Mucosa of stomach (tissue), 1 donor: ENCODE data around the gene TFR2.

Source experiments
- H3K27me3 ChIP-seq: one replicate; pipeline ENCODE4 v1.7.0; 2013; ENCODE audit warnings: mild to moderate bottlenecking, low read length; ENCODE audit not compliant: control insufficient read depth, insufficient read depth
- H3K36me3 ChIP-seq: one replicate; pipeline ENCODE4 v1.7.0; 2013; ENCODE audit warnings: low read length; ENCODE audit not compliant: control insufficient read depth, insufficient read depth
- H3K4me1 ChIP-seq: one replicate; pipeline ENCODE4 v1.7.0; 2013; ENCODE audit warnings: mild to moderate bottlenecking, low read length; ENCODE audit not compliant: control insufficient read depth, insufficient read depth
- H3K4me3 ChIP-seq: one replicate; pipeline ENCODE4 v1.7.0; 2013; ENCODE audit warnings: low read length
- H3K9ac ChIP-seq: one replicate; pipeline ENCODE4 v1.7.0; 2013; ENCODE audit warnings: mild to moderate bottlenecking, low read length, moderate library complexity
- H3K9me3 ChIP-seq: one replicate; pipeline ENCODE4 v1.7.0; 2013; ENCODE audit warnings: mild to moderate bottlenecking, low read length, moderate library complexity; ENCODE audit not compliant: control insufficient read depth
- donor health status: Pancreatic carcinoma.

The TFR2 gene

GRCh38 chr7:100611983-100612729 is 29.2 kb downstream of the TFR2 start, which contains the start of gene MOSPD3:
MOSPD3 (plus strand) TSS chr7:100612540; CDS start chr7:100612792, 252 bp downstream.
- peak within 1 kb of the TSS; percentile 69 for H3K9ac ChIP-seq
- no peaks in the 10 kb centered on the region for H3K36me3 ChIP-seq
- H3K4me1 ChIP-seq: peaks cover 11% of the 10 kb centered on the region
- H3K4me3 ChIP-seq: peak within 1 kb of the TSS; percentile 63
- H3K27me3 ChIP-seq: no peaks in the 10 kb centered on the region
- no peaks in the 10 kb centered on the region for H3K9me3 ChIP-seq

GRCh38 chr7:100609958-100610357 is 31.4 kb downstream of the TFR2 start:
- Histone ChIP-seq H3K4me3 (no peak overlapping the region), H3K4me1 (peaks cover 17% of the 10 kb centered on the region), H3K9ac (no peak overlapping the region), H3K36me3 (no peaks in the 10 kb centered on the region), H3K27me3 (peaks cover 6% of the 10 kb centered on the region), H3K9me3 (no peaks in the 10 kb centered on the region)

- Histone ChIP-seq H3K4me3 (no peak overlapping the region), H3K4me1 (peaks cover 17% of the 10 kb centered on the region), H3K27me3 (peaks cover 10% of the 10 kb centered on the region)
These were observed 34.2 kb downstream of the TFR2 start for GRCh38 chr7:100607111-100607510.

DNA sequence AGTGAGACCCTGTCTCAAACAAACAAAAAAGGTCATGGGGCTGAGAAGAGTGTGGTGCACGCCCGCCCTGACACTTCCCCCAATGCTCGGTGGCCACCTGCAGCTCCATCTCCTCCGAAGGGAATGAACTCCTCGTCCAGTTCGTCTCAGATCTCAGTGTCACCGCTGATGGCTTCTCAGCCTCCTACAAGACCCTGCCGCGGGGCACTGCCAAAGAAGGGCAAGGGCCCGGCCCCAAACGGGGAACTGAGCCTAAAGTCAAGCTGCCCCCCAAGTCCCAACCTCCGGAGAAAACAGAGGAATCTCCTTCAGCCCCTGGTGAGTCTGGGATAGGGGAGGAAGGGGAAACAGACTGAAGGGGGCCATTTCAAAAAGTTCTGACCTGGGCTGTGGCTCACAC is 35.0 kb downstream of the TFR2 start:
- Histone ChIP-seq H3K36me3 (no peaks in the 10 kb centered on the region), H3K4me1 (peaks cover 17% of the 10 kb centered on the region), H3K4me3 (no peak overlapping the region), H3K9me3 (no peaks in the 10 kb centered on the region), H3K27me3 (peaks cover 10% of the 10 kb centered on the region), H3K9ac (no peak overlapping the region)

More at GRCh38 chr7:100607111-100607510, 34.2 kb downstream of the TFR2 start:
- H3K9me3 ChIP-seq: no peaks in the 10 kb centered on the region
- H3K36me3 ChIP-seq: no peaks in the 10 kb centered on the region
- H3K9ac ChIP-seq: no peak overlapping the region

- Histone ChIP-seq H3K27me3 (peaks cover 10% of the 10 kb centered on the region), H3K9me3 (no peaks in the 10 kb centered on the region), H3K36me3 (no peaks in the 10 kb centered on the region), H3K9ac (peak overlapping the region; percentile 47), H3K4me1 (peaks cover 17% of the 10 kb centered on the region), H3K4me3 (peak overlapping the region; percentile 67)
These were observed 36.1 kb downstream of the TFR2 start for GRCh38 chr7:100604976-100605911.

DNA sequence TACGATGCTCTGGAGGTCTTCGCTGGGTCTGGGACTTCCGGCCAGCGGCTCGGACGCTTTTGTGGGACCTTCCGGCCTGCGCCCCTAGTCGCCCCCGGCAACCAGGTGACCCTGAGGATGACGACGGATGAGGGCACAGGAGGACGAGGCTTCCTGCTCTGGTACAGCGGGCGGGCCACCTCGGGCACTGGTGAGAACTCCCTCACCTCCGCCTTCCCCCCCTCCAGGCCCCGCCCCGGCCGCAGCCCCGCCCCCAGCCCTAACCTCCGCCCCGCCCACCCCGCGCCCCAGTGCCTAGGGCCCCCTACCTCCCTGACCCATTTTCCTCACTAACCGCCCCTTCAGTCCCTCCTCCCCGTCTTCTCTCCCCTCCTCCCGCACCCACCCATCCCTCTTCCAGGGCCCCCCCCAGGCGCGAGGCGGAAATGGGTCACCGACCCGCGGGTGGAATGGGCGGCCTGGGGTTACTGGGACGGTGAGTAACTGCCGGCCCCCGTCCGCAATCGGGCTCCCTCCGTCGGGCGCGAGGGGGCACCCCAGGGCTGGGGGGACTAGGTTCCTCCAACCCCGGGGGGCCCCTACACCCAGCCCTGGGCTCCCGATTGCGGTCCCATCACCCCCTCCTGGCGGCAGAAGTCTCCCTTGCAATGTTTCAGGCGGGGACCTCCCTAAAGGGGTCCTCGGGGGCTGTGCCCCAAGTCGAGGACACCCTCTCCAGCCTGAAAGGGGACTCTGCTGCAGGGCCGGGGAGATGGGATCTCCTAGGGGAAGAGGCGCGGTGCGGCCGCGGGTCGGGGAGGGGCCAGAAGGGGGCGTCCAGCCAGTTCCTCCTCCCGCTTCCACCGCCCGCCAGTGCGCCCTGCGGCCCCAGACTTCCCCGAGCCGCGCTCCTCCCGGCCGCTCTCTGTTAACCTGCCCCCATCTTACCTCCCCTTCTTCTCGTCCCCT is 37.0 kb downstream of the TFR2 start:
- H3K9ac ChIP-seq: peak overlapping the region; percentile 47

DNA sequence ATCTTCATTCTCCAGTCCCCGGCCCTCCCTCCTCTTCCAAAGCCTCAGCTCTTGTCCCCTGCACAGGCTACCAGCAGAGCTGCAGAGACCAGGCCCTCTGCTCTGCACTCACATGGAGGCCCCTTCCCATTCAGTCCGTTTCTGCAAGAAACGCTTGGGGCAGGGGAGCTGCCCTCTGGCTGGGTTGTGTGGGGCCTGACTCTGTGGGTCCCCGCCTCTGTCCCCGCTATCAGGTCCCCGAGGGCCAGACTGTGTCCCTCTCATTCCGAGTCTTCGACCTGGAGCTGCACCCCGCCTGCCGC is 37.7 kb downstream of the TFR2 start:
- peaks cover 10% of the 10 kb centered on the region for H3K27me3 ChIP-seq
- H3K4me3 ChIP-seq: no peak overlapping the region
- H3K9me3 ChIP-seq: no peaks in the 10 kb centered on the region
- no peaks in the 10 kb centered on the region for H3K36me3 ChIP-seq
- H3K4me1 ChIP-seq: peaks cover 17% of the 10 kb centered on the region
- H3K9ac ChIP-seq: peak overlapping the region; percentile 28

More for the DNA sequence above, 37.0 kb downstream of the TFR2 start:
- peaks cover 17% of the 10 kb centered on the region for H3K4me1 ChIP-seq
- peak overlapping the region; percentile 67 for H3K4me3 ChIP-seq
- H3K36me3 ChIP-seq: no peaks in the 10 kb centered on the region
- no peaks in the 10 kb centered on the region for H3K9me3 ChIP-seq
- H3K27me3 ChIP-seq: peaks cover 10% of the 10 kb centered on the region

DNA sequence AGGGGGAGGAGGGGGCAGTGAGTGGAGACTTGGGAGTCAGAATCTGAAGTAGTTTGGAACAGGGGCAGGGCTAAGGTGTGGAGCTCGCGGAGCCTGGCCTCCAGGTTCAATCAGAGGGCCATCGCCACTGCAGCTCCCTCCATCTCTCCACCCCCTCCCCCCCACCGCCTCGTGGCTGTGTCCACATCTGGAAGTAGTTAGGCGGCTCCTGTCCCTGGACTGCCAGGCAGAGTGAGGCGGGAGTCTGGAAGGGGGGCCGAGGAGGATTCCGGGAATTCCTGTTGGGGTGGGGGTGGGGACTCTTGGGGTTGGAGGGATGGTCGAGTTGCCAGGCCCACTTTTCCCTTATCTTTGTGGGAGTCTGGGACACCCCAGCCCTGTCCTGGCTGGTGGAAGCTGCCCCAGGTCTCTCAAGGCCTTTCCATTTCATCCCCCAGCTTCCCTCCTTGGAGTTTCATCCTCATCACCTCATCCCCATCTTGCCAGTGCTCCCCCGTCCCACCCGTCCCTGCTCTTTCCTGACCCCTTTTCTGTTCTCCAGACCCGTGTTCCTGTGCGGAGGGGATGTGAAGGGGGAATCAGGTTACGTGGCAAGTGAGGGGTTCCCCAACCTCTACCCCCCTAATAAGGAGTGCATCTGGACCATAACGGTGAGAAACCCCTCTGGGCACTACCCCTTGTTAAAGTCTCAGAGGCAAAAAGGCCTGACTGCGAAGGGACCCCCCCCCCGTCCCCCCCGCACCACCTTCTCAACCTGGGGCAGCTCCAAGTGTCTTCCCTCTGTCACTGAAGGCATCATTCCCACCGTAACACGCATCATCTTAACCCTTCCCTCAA is 38.2 kb downstream of the TFR2 start:
- H3K4me3 ChIP-seq: no peak overlapping the region
- H3K4me1 ChIP-seq: peaks cover 17% of the 10 kb centered on the region
- no peak overlapping the region for H3K9ac ChIP-seq
- no peaks in the 10 kb centered on the region for H3K9me3 ChIP-seq
- H3K36me3 ChIP-seq: no peaks in the 10 kb centered on the region
- H3K27me3 ChIP-seq: peaks cover 10% of the 10 kb centered on the region

GRCh38 chr7:100600730-100601038 is 40.7 kb downstream of the TFR2 start:
- H3K27me3 ChIP-seq: peaks cover 10% of the 10 kb centered on the region
- no peaks in the 10 kb centered on the region for H3K36me3 ChIP-seq
- H3K9me3 ChIP-seq: no peaks in the 10 kb centered on the region

DNA sequence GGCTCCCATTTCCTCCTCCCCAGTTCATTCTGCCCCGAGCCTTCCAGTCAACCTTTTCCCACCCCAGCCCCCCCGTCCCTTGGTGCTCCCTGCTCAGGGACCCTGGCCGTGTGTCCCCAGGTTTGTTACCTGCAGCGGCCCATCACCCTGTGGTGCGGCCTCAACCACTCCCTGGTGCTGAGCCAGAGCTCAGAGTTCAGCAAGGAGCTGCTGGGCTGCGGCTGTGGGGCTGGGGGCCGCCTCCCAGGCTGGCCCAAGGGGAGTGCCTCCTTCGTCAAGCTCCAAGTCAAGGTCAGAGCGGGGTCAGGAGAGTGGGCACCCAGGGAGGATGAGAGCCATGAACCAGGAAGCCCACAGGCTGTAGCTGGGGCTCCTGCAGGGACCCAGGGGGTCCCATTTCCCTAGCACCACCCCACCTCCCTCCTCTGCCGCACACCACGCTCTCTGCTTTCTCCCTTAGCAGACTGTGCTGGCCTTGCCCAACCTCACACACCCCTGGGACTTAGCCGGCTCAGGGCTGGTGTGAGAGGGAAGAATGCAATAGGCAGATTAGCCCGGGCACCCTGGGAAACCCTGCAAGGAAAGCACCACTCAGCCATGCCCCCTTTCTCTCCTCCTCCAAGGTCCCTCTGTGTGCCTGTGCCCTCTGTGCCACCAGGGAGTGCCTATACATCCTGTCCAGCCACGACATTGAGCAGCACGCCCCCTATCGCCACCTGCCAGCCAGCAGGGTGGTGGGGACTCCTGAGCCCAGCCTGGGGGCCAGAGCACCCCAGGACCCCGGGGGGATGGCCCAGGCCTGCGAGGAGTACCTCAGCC is 41.2 kb downstream of the TFR2 start:
- Histone ChIP-seq H3K9ac (no peak overlapping the region), H3K27me3 (peaks cover 5% of the 10 kb centered on the region), H3K36me3 (no peaks in the 10 kb centered on the region), H3K4me1 (peaks cover 13% of the 10 kb centered on the region), H3K4me3 (no peak overlapping the region), H3K9me3 (no peaks in the 10 kb centered on the region)

More at GRCh38 chr7:100600730-100601038, 40.7 kb downstream of the TFR2 start:
- H3K4me3 ChIP-seq: no peak overlapping the region
- H3K9ac ChIP-seq: no peak overlapping the region
- H3K4me1 ChIP-seq: peaks cover 17% of the 10 kb centered on the region
